HEK293 (cell line): ENCODE results near the gene BAX.

Experiments used
- CTCF ChIA-PET: fragments of 350-600 bp; formaldehyde crosslinking; extraction: SDS; loops from one replicate; lab custom pipeline; 2021; ENCODE audit warnings: antibody characterized with exemption; lab: Yijun Ruan, JAX
- POLR2A ChIA-PET: fragments of 300-600 bp; formaldehyde crosslinking; extraction: SDS; loops from one replicate; lab custom pipeline; 2020; ENCODE audit warnings: antibody characterized with exemption, inconsistent platforms; lab: Yijun Ruan, JAX
- H3K27ac ChIP-seq: fragments of 200-500 bp; sonication (Bioruptor generic); 2 replicates; pipeline ENCODE4 v1.5.1; 2014; ENCODE audit warnings: low read depth, low read length, control low read depth, inconsistent platforms; ENCODE audit errors: extremely low read depth
- H3K36me3 ChIP-seq, 2 experiments: fragments of 200-500 bp in 1 of 2; sonication (Bioruptor generic) in 1 of 2; 1 replicate in 1 of 2; 2 replicates in 1 of 2; pipeline ENCODE4 v1.5.1; 2014 to 2017; ENCODE audit warnings: inconsistent platforms in 2 of 2, low read length in 2 of 2; ENCODE audit not compliant: control insufficient read depth in 2 of 2, insufficient read depth in 1 of 2
- H3K4me1 ChIP-seq: fragments of 200-500 bp; sonication (Bioruptor generic); 2 replicates; pipeline ENCODE4 v1.5.1; 2014; ENCODE audit warnings: mild to moderate bottlenecking, low read length, inconsistent platforms; ENCODE audit not compliant: control insufficient read depth, insufficient read depth
- H3K4me3 ChIP-seq: 2 replicates; pipeline ENCODE4 v1.5.1; 2011; ENCODE audit warnings: low read depth, mild to moderate bottlenecking, control low read depth, low read length, moderate library complexity
- H3K9me3 ChIP-seq: fragments of 200-500 bp; sonication (Bioruptor generic); 2 replicates; pipeline ENCODE4 v1.5.1; 2014; ENCODE audit warnings: low read depth, low read length, inconsistent platforms; ENCODE audit not compliant: control insufficient read depth, insufficient read depth
- KLF8 ChIP-seq: fragments of 450-650 bp; formaldehyde crosslinking; IDR thresholded peaks from 2 replicates; pipeline ENCODE4 v1.5.1; 2016; ENCODE audit warnings: missing biosample characterization, missing genetic modification characterization
- MEIS1 ChIP-seq: sonication (generic); formaldehyde crosslinking; IDR thresholded peaks from 2 replicates; pipeline ENCODE4 v1.8.1; 2022; ENCODE audit warnings: missing genetic modification reagents, mild to moderate bottlenecking, borderline replicate concordance
- MYNN ChIP-seq: fragments of 450-650 bp; formaldehyde crosslinking; IDR thresholded peaks from 2 replicates; pipeline ENCODE4 v1.5.1; 2016; ENCODE audit warnings: missing biosample characterization, missing genetic modification characterization, borderline replicate concordance
- MZF1 ChIP-seq: fragments of 450-650 bp; formaldehyde crosslinking; IDR thresholded peaks from 2 replicates; pipeline ENCODE4 v1.5.1; 2017; ENCODE audit warnings: missing biosample characterization, missing genetic modification characterization, borderline replicate concordance
- SCRT1 ChIP-seq: fragments of 450-650 bp; formaldehyde crosslinking; IDR thresholded peaks from 2 replicates; pipeline ENCODE4 v1.5.1; 2016; ENCODE audit warnings: missing biosample characterization, missing genetic modification characterization, borderline replicate concordance
- SCRT2 ChIP-seq: fragments of 450-650 bp; formaldehyde crosslinking; IDR thresholded peaks from 2 replicates; pipeline ENCODE4 v1.5.1; 2016; ENCODE audit warnings: missing biosample characterization, missing genetic modification characterization
- YY1 ChIP-seq: fragments of 450-650 bp; formaldehyde crosslinking; IDR thresholded peaks from 2 replicates; pipeline ENCODE4 v1.5.1; 2018; ENCODE audit warnings: missing biosample characterization, missing genetic modification characterization
- ZBTB7A ChIP-seq: fragments of 450-650 bp; formaldehyde crosslinking; IDR thresholded peaks from 2 replicates; pipeline ENCODE4 v1.5.1; 2016; ENCODE audit warnings: low read depth, missing biosample characterization, missing genetic modification characterization
- ZFP3 ChIP-seq: fragments of 450-650 bp; formaldehyde crosslinking; IDR thresholded peaks from 2 replicates; pipeline ENCODE4 v1.5.1; 2016; ENCODE audit warnings: low read depth, missing biosample characterization, missing genetic modification characterization
- ZFP69B ChIP-seq: fragments of 450-650 bp; formaldehyde crosslinking; IDR thresholded peaks from 2 replicates; pipeline ENCODE4 v1.5.1; 2016; ENCODE audit warnings: missing biosample characterization, missing genetic modification characterization
- ZNF133 ChIP-seq: fragments of 450-650 bp; formaldehyde crosslinking; IDR thresholded peaks from 2 replicates; pipeline ENCODE4 v1.5.1; 2016; ENCODE audit warnings: missing biosample characterization, missing genetic modification characterization
- ZNF140 ChIP-seq: fragments of 450-650 bp; formaldehyde crosslinking; IDR thresholded peaks from 2 replicates; pipeline ENCODE4 v1.5.1; 2016; ENCODE audit warnings: missing biosample characterization, missing genetic modification characterization
- ZNF155 ChIP-seq: fragments of 450-650 bp; formaldehyde crosslinking; IDR thresholded peaks from 2 replicates; pipeline ENCODE4 v1.5.1; 2016; ENCODE audit warnings: missing biosample characterization, missing genetic modification characterization
- ZNF157 ChIP-seq: fragments of 450-650 bp; formaldehyde crosslinking; IDR thresholded peaks from 2 replicates; pipeline ENCODE4 v1.5.1; 2016; ENCODE audit warnings: missing biosample characterization, missing genetic modification characterization
- ZNF202 ChIP-seq: fragments of 450-650 bp; formaldehyde crosslinking; IDR thresholded peaks from 2 replicates; pipeline ENCODE4 v1.5.1; 2016; ENCODE audit warnings: missing biosample characterization, missing genetic modification characterization, borderline replicate concordance
- ZNF24 ChIP-seq: fragments of 450-650 bp; formaldehyde crosslinking; IDR thresholded peaks from 2 replicates; pipeline ENCODE4 v1.5.1; 2016; ENCODE audit warnings: missing biosample characterization, missing genetic modification characterization
- ZNF510 ChIP-seq: fragments of 450-650 bp; formaldehyde crosslinking; IDR thresholded peaks from 2 replicates; pipeline ENCODE4 v1.5.1; 2018; ENCODE audit warnings: mild to moderate bottlenecking, missing genetic modification characterization, missing biosample characterization; ENCODE audit not compliant: insufficient replicate concordance
- ZNF530 ChIP-seq: fragments of 450-650 bp; formaldehyde crosslinking; IDR thresholded peaks from 2 replicates; pipeline ENCODE4 v1.5.1; 2016; ENCODE audit warnings: low read depth, missing biosample characterization, missing genetic modification characterization
- ZNF571 ChIP-seq: fragments of 450-650 bp; formaldehyde crosslinking; IDR thresholded peaks from 2 replicates; pipeline ENCODE4 v1.5.0; 2017; ENCODE audit warnings: missing biosample characterization, missing genetic modification characterization
- ZNF610 ChIP-seq: fragments of 450-650 bp; formaldehyde crosslinking; IDR thresholded peaks from 2 replicates; pipeline ENCODE4 v1.5.1; 2016; ENCODE audit warnings: missing biosample characterization, missing genetic modification characterization, borderline replicate concordance
- ZNF645 ChIP-seq: fragments of 450-650 bp; formaldehyde crosslinking; IDR thresholded peaks from 2 replicates; pipeline ENCODE4; 2016; ENCODE audit warnings: missing biosample characterization, missing genetic modification characterization
- ZNF658 ChIP-seq: fragments of 450-650 bp; formaldehyde crosslinking; IDR thresholded peaks from 2 replicates; pipeline ENCODE4; 2016; ENCODE audit warnings: missing biosample characterization, missing genetic modification characterization
- ZNF664 ChIP-seq: fragments of 450-650 bp; formaldehyde crosslinking; IDR thresholded peaks from 2 replicates; pipeline ENCODE4 v1.5.1; 2016; ENCODE audit warnings: missing biosample characterization, missing genetic modification characterization
- ZNF76 ChIP-seq: fragments of 450-650 bp; formaldehyde crosslinking; IDR thresholded peaks from 2 replicates; pipeline ENCODE4; 2016; ENCODE audit warnings: low read depth, missing biosample characterization, missing genetic modification characterization, borderline replicate concordance
- ZSCAN30 ChIP-seq: fragments of 450-650 bp; IDR thresholded peaks from 2 replicates; pipeline ENCODE4 v1.5.1; 2018; ENCODE audit warnings: missing biosample characterization, mild to moderate bottlenecking, missing genetic modification characterization, moderate library complexity
- TF ChIP-seq, protein P1 (sequence below): fragments of 450-650 bp; formaldehyde crosslinking; IDR thresholded peaks from 2 replicates; pipeline ENCODE4 v1.5.1; 2016; ENCODE audit warnings: missing biosample characterization, missing genetic modification characterization, borderline replicate concordance

The BAX gene

GRCh38 chr19:48977061-48977460 lies 22.4 kb downstream of the BAX start:
- CTCF ChIA-PET: interaction anchor here (0.7 to 6.3 kb wide), 11 partner anchors 11 to 189 kb away, joined by 3 to 79 read pairs (median 6); partner anchors contain the start of genes FTL, GYS1 and RUVBL2
- H3K4me3 ChIP-seq: no peak overlapping the region
- TF ChIP-seq ZNF510 (tag by site-specific recombination) (no peak), ZNF24 (tag by site-specific recombination) (no peak), ZNF664 (tag by site-specific recombination) (no peak), SCRT2 (tag by site-specific recombination) (no peak), YY1 (tag by site-specific recombination) (no peak), MZF1 (tag by site-specific recombination) (no peak), ZNF133 (tag by site-specific recombination) (no peak), MEIS1 (CRISPR knock-in tag) (no peak), ZNF658 (tag by site-specific recombination) (no peak)
- TF ChIP-seq, all 188 proteins: peak for 0
- H3K27ac ChIP-seq: no peak overlapping the region
- H3K9me3 ChIP-seq: no peaks in the 10 kb centered on the region
- POLR2A ChIA-PET: interaction anchor here (0.6 to 4.2 kb wide), 6 partner anchors 11 to 135 kb away, joined by 3 to 34 read pairs (median 6); partner anchors contain the start of genes FTL, GYS1, PPP1R15A and RUVBL2
- no peaks in the 10 kb centered on the region for H3K4me1 ChIP-seq
- H3K36me3 ChIP-seq: peaks cover 43 to 51% of the 10 kb centered on the region in 2 experiments; a peak in 2 of 3 replicates

DNA sequence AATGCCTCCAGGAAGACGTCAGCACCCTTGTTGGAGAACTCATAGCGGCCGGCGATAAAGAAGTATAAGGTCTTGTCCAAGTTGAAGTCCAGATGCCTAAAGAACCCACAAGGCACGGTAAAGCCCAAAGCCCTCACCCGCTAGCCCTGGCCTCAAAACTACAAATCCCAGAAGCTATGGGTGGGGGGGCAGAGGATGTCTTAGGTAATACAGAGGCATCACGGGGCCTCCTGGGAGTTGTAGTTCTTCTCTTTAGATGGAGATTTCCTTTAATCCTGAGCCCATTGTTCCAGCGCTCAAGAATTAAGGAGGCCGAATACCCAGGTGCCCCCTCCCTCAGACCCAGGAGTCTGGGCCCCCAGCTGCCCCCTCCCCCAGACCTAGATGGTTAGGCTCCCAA lies 27.6 kb downstream of the BAX start:
- ChIA-PET CTCF (interaction anchor here (2.1 to 3.7 kb wide), 3 partner anchors 11 to 140 kb away, joined by 6 to 40 read pairs (median 17); partner anchors contain the start of genes GYS1 and RUVBL2), POLR2A (interaction anchor here (0.7 kb wide), 1 partner anchor 11 kb away, joined by 5 read pairs; no protein-coding TSS in a partner anchor)
- Histone ChIP-seq H3K4me1 (no peaks in the 10 kb centered on the region), H3K9me3 (no peaks in the 10 kb centered on the region), H3K27ac (no peak overlapping the region), H3K36me3 (peaks cover 45 to 69% of the 10 kb centered on the region in 2 experiments; a peak in 2 of 3 replicates), H3K4me3 (no peak overlapping the region)
- peak; percentile 82 for TF ChIP-seq ZNF76 (tag by site-specific recombination)
- no peak for TF ChIP-seq ZNF155 (tag by site-specific recombination)

- Histone ChIP-seq H3K4me3 (no peak overlapping the region), H3K4me1 (no peaks in the 10 kb centered on the region), H3K27ac (no peak overlapping the region), H3K36me3 (peaks cover 44 to 83% of the 10 kb centered on the region in 2 experiments; a peak in 2 of 3 replicates), H3K9me3 (no peaks in the 10 kb centered on the region)
- ChIA-PET POLR2A (no interaction called here), CTCF (interaction anchor here (0.6 to 0.7 kb wide), 3 partner anchors 12 to 788 kb away, joined by 3 to 5 read pairs (median 4); no protein-coding TSS in a partner anchor)
- TF ChIP-seq ZNF157 (no peak), ZBTB7A (tag by site-specific recombination) (no peak), SCRT1 (tag by site-specific recombination) (no peak), ZFP69B (tag by site-specific recombination) (no peak), ZFP3 (tag by site-specific recombination) (no peak), ZNF530 (tag by site-specific recombination) (no peak), ZNF610 (tag by site-specific recombination) (no peak), MZF1 (tag by site-specific recombination) (no peak), KLF8 (no peak), ZNF140 (tag by site-specific recombination) (no peak), ZNF645 (tag by site-specific recombination) (no peak), MYNN (tag by site-specific recombination) (no peak), ZNF202 (no peak), ZSCAN30 (tag by site-specific recombination) (no peak), ZNF571 (tag by site-specific recombination) (no peak)
- TF ChIP-seq, protein P1, sequence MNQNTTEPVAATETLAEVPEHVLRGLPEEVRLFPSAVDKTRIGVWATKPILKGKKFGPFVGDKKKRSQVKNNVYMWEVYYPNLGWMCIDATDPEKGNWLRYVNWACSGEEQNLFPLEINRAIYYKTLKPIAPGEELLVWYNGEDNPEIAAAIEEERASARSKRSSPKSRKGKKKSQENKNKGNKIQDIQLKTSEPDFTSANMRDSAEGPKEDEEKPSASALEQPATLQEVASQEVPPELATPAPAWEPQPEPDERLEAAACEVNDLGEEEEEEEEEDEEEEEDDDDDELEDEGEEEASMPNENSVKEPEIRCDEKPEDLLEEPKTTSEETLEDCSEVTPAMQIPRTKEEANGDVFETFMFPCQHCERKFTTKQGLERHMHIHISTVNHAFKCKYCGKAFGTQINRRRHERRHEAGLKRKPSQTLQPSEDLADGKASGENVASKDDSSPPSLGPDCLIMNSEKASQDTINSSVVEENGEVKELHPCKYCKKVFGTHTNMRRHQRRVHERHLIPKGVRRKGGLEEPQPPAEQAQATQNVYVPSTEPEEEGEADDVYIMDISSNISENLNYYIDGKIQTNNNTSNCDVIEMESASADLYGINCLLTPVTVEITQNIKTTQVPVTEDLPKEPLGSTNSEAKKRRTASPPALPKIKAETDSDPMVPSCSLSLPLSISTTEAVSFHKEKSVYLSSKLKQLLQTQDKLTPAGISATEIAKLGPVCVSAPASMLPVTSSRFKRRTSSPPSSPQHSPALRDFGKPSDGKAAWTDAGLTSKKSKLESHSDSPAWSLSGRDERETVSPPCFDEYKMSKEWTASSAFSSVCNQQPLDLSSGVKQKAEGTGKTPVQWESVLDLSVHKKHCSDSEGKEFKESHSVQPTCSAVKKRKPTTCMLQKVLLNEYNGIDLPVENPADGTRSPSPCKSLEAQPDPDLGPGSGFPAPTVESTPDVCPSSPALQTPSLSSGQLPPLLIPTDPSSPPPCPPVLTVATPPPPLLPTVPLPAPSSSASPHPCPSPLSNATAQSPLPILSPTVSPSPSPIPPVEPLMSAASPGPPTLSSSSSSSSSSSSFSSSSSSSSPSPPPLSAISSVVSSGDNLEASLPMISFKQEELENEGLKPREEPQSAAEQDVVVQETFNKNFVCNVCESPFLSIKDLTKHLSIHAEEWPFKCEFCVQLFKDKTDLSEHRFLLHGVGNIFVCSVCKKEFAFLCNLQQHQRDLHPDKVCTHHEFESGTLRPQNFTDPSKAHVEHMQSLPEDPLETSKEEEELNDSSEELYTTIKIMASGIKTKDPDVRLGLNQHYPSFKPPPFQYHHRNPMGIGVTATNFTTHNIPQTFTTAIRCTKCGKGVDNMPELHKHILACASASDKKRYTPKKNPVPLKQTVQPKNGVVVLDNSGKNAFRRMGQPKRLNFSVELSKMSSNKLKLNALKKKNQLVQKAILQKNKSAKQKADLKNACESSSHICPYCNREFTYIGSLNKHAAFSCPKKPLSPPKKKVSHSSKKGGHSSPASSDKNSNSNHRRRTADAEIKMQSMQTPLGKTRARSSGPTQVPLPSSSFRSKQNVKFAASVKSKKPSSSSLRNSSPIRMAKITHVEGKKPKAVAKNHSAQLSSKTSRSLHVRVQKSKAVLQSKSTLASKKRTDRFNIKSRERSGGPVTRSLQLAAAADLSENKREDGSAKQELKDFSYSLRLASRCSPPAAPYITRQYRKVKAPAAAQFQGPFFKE (tag by site-specific recombination): no peak
Observed at GRCh38 chr19:48985711-48986110, 31.0 kb downstream of the BAX start.
